Ovary (tissue), 9 donors: ENCODE data around the gene CWC27. TPM values are rescaled to one million over a fixed set of nuclear protein-coding genes. Genes with fewer than 3 reads are reported as not detected.

Source experiments
- DNase-seq, 5 donors: peaks; one replicate each; pipeline ENCODE4 v3.0.0-alpha.2; 2019 to 2020
- H3K27ac ChIP-seq, 2 donors: fragments of 200-600 bp; one replicate each; pipeline versions ENCODE4 v1.5.1 to v1.8.0; 2019 to 2022
- H3K27me3 ChIP-seq: fragments of 200-600 bp; one replicate; pipeline ENCODE4 v1.8.0; 2022
- H3K36me3 ChIP-seq: fragments of 200-600 bp; sonication (generic); one replicate; pipeline ENCODE4 v1.5.1; 2019
- H3K4me1 ChIP-seq: one replicate; pipeline ENCODE4 v1.8.1; 2013; ENCODE audit warnings: mild to moderate bottlenecking, moderate library complexity; ENCODE audit not compliant: insufficient read depth
- H3K4me3 ChIP-seq: fragments of 200-600 bp; sonication (generic); one replicate; pipeline ENCODE4 v1.5.1; 2017
- H3K9me3 ChIP-seq, 2 donors: fragments of 200-600 bp in 1 of 2; sonication (generic) in 1 of 2; one replicate each; pipeline versions ENCODE4 v1.5.1 to v1.8.1; 2013 to 2019; ENCODE audit warnings: mild to moderate bottlenecking in 1 of 2, moderate library complexity in 1 of 2
- EP300 ChIP-seq: sonication (generic); formaldehyde crosslinking; IDR thresholded peaks from one replicate; pipeline ENCODE4 v1.6.1; 2017; ENCODE audit warnings: antibody characterized with exemption
- POLR2A ChIP-seq: fragments of 450-650 bp; IDR thresholded peaks from one replicate; pipeline ENCODE4 v1.6.1; 2017; ENCODE audit warnings: antibody characterized with exemption, mild to moderate bottlenecking, moderate library complexity
- WGBS, 3 donors: extraction: QIAGEN DNeasy Blood & Tissue Kit in 1 of 3; methylation state at CpG; one replicate each; pipeline versions ENCODE4 v1.1.5 to v1.1.7; 2013 to 2017; 5-methylcytosine and 5-hydroxymethylcytosine counted together
- intact Hi-C, 4 donors: fragments of 100-400 bp; cut with DNase I; formaldehyde crosslinking; loops; one replicate each; pipeline versions ENCODE4 v1.11.0 to v1.15.1; 2022 to 2023
- polyA plus RNA-seq, 2 donors: library from polyadenylated mRNA; stranded (reverse); fragments of 200-250 nt in 1 of 2; fragments of 350-450 nt in 1 of 2; fragmentation: Illumina TruSeq in 1 of 2; extraction: RNeasy Lipid Tissue Mini Kit (QIAGEN cat#74804) in 1 of 2; gene quantifications; one replicate each; pipeline ENCODE4 v1.2.3, GENCODE V29; 2013 to 2014
- total RNA-seq, 7 donors: library from RNA; depleted of rRNA in 2 of 7; stranded (reverse); fragments of >200 nt in 2 of 7; fragmentation: NEBNext Ultra II Directional in 3 of 7; extraction: Animal tissue kit (Norgen Biotek cat#: 25700) in 3 of 7; gene quantifications; one replicate each; pipeline versions ENCODE4 v1.1.0 to v1.2.4, GENCODE V29; 2016 to 2023
- TF ChIP-seq, protein P1 (sequence below), 3 donors: fragments of 450-650 bp in 2 of 3; fragments of 200-600 bp in 1 of 3; IDR thresholded peaks; one replicate each; pipeline versions ENCODE4 v1.5.1 to v1.8.0; 2016 to 2022; ENCODE audit warnings: antibody characterized with exemption in 3 of 3, mild to moderate bottlenecking in 1 of 3
- donor health status: DM: no; HTN: no; CAD: no; lungs with moderate emphysema.
- donor health status: DM: no; HTN: no; CAD: no.
- donor health status: Bipolar disorder and iron deficiency.
- donor health status: DM: yes; HTN: yes; CAD: no.
- donor health status: DM: no; HTN: no; CAD: no.
- donor health status: DM: yes; HTN: yes; CAD: no.

The CWC27 gene
- total and polyA plus RNA-seq, 9 donors, result 10.0 to 23.1 (median 18.9) TPM

DNA sequence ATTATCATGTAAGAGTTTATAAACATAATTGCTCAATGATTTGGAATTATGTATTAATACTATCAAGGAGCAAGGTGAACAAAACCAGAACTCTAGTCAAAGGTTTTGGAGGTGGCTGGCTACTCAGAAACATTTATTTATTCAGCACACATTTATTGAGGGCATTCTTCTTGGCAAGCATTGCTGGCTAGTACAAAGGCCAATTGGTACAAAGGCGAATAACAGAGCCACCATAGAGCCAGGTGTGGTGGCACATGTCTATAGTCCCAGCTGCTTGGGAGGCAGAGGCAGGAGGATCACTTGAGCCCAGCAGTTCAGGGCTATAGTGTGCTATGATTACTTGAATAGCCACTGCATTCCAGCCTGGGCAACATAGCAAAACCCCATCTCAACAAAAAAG lies 242.1 kb downstream of the CWC27 start:
- Histone ChIP-seq H3K27me3 (no peaks in the 10 kb centered on the region), H3K36me3 (no peaks in the 10 kb centered on the region), H3K4me3 (no peak overlapping the region), H3K27ac (no peak overlapping the region), H3K9me3 (no peaks in the 10 kb centered on the region), H3K4me1 (peaks cover 4% of the 10 kb centered on the region)
- TF ChIP-seq, protein P1, sequence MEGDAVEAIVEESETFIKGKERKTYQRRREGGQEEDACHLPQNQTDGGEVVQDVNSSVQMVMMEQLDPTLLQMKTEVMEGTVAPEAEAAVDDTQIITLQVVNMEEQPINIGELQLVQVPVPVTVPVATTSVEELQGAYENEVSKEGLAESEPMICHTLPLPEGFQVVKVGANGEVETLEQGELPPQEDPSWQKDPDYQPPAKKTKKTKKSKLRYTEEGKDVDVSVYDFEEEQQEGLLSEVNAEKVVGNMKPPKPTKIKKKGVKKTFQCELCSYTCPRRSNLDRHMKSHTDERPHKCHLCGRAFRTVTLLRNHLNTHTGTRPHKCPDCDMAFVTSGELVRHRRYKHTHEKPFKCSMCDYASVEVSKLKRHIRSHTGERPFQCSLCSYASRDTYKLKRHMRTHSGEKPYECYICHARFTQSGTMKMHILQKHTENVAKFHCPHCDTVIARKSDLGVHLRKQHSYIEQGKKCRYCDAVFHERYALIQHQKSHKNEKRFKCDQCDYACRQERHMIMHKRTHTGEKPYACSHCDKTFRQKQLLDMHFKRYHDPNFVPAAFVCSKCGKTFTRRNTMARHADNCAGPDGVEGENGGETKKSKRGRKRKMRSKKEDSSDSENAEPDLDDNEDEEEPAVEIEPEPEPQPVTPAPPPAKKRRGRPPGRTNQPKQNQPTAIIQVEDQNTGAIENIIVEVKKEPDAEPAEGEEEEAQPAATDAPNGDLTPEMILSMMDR (IDR thresholded peaks at IDR 0.05), result no peak
- TF ChIP-seq POLR2A, result no peak
- TF ChIP-seq EP300, result no peak
- no peak for DNase-seq
- intact Hi-C loops, result no loop called here
- 95 to 100% (median 96%) methylated on average over 1 of the region's 1 CpG for WGBS, 3 donors

DNA sequence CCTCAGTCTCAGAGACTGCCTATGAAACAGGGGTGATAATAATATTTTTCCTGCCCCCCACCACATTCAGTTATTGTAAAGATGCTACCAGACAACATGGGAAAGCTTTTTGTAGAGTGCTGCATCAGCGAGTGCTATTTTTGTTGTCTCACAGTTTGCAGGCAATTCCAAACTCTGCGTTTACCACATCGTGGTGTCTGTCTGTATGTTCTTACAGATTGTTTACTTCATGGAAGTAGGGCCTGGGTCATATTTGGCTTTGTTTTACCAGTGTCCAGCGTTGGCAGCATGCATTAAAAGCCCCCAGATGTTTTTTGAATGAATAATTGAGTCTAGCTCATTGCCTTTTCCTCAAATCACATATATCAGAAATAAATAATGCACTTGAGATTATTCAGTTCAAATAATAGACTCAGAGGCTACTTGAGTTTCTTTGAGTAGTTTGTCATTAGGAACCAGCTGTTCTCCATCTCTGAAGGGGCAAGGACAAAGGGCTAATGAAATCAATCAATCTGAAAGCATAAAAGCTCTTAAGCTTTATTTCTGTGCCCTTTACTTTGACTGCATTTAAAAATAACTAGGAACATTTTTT lies 243.7 kb downstream of the CWC27 start:
- 13 to 18% (median 15%) methylated on average over 4 of the region's 4 CpGs for WGBS, 3 donors
- no peaks in the 10 kb centered on the region for H3K27me3 ChIP-seq
- H3K9me3 ChIP-seq, result no peaks in the 10 kb centered on the region
- no peaks in the 10 kb centered on the region for H3K36me3 ChIP-seq
- no peak overlapping the region for H3K4me3 ChIP-seq
- H3K27ac ChIP-seq, result no peak overlapping the region
- TF ChIP-seq EP300 (no peak), POLR2A (no peak)
- H3K4me1 ChIP-seq, result peaks cover 4% of the 10 kb centered on the region
- intact Hi-C loops, result no loop called here
- DNase-seq, result no peak

DNA sequence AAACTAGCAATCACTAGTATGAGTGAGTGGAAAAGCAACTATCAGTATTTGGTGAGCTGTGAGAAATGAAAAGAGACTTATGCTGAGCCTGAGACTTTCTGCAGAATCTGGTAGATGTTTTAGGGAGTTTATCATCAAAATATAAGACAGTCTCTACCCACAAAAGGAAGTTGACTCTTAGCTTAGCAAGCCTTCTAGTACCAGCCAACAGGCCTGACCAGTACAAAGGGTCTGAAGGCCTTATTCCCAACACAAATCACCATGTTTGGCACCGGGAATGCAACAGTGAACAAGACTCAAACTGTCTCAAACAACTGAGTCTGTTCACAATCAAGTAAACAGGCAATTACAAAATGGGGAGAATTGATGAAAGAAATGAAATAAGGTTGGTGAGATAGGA lies 244.4 kb downstream of the CWC27 start:
- no peak overlapping the region for H3K27ac ChIP-seq
- intact Hi-C loops, result no loop called here
- WGBS, 3 donors, result 68 to 92% (median 81%) methylated on average over 1 of the region's 1 CpG

DNA sequence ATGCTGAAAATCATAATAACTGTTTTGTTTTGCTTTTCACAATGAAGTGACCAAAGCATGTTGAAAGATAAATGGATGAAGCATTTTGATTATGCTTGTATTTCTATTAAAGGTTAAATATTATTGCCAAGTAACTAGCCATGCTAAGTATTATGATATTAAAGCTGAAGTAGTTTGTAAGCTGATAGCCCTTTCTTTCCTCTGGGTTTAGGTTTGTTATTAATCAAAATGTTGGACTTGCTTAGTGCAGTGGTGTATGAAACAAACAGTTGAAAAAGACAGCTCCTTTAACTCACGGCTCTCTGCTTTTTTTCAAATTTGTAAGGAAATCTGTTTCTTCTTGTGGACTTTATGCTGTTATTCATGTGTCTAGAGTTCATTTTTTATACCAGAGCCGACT lies 246.0 kb downstream of the CWC27 start:
- Histone ChIP-seq H3K36me3 (no peaks in the 10 kb centered on the region), H3K4me1 (peaks cover 4% of the 10 kb centered on the region), H3K27ac (no peak overlapping the region), H3K9me3 (no peaks in the 10 kb centered on the region), H3K27me3 (no peaks in the 10 kb centered on the region), H3K4me3 (no peak overlapping the region)
- TF ChIP-seq, protein P1 (IDR thresholded peaks at IDR 0.05), result no peak
- DNase-seq, result no peak
- 20 to 43% (median 32%) methylated on average over 2 of the region's 2 CpGs for WGBS, 3 donors
- intact Hi-C loops, result no loop called here

More for the DNA sequence above, 244.4 kb downstream of the CWC27 start:
- TF ChIP-seq POLR2A, result no peak
- TF ChIP-seq, protein P1 (IDR thresholded peaks at IDR 0.05), result no peak
- no peak for TF ChIP-seq EP300
- Histone ChIP-seq H3K9me3 (no peaks in the 10 kb centered on the region), H3K36me3 (no peaks in the 10 kb centered on the region), H3K27me3 (no peaks in the 10 kb centered on the region), H3K4me3 (no peak overlapping the region), H3K4me1 (peaks cover 4% of the 10 kb centered on the region)
- no peak for DNase-seq

DNA sequence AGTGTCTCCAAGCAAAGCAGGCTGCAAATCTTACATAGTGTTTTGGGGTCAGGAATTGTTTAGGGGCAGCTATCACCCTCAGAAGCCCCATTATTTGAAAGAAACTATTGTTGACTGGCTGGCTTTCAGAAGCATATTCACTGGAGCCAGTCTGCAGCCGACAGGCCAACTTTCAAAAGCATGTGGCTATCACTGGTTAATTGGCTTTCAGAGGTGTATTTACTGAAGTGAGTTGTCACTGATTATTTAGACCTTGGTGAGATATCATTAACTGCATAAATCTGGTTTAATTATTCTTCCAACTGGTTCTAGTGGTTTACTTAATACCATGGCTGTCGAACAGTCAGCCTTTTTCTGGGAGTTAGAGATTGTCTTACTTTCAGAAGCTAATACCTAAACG lies 247.0 kb downstream of the CWC27 start:
- TF ChIP-seq POLR2A (no peak), EP300 (no peak)
- TF ChIP-seq, protein P1 (IDR thresholded peaks at IDR 0.05), result no peak
- no peak for DNase-seq
- WGBS, 3 donors, result 82 to 90% (median 83%) methylated on average over 3 of the region's 3 CpGs
- H3K36me3 ChIP-seq, result no peaks in the 10 kb centered on the region
- intact Hi-C loops, result no loop called here
- no peak overlapping the region for H3K4me3 ChIP-seq
- no peaks in the 10 kb centered on the region for H3K27me3 ChIP-seq
- peaks cover 4% of the 10 kb centered on the region for H3K4me1 ChIP-seq
- no peak overlapping the region for H3K27ac ChIP-seq
- no peaks in the 10 kb centered on the region for H3K9me3 ChIP-seq
